ENCODE measurements around the gene MRPL9.
"Not testable (repeated sequence)": the region's sequence is repeated elsewhere in the genome, so short reads cannot be mapped to it uniquely, and the experiment has no call there.

Gene MRPL9

DNA sequence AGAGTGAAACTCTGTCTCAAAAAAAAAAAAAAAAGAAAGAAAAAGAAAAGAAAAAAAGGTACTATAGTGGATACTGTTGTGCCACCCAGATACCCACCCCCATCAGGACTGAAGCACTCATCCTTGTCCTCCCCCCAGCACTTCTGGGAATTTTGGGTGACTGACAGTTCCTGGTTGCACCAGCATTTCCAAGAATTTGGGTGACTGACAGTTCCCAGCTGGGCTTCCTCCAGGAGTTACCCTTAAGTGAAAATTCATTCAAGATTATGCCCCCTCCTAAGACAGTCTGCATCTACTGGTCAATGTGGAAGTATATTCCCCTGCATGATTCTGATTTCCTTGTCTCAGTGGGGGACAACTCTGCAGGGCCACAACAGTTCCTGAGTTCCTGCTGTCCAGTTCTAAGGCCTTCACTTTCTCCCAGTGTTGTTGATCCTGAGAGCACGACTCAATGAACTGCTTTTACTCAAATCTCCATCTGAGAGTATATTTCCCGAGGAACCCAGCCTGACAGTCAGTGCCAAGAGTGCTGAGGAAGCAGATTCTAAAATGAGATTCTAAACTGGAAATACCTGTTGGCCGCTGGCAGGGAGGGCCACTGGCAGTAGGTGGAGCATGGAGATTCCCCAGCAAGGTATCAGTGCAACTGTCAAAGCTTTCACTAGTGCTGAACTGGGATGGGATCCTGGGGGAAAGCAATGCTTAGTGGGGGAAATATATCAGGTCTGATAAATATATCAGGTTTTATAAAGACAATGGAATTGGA lies 23.5 kb downstream of the MRPL9 start:
- Histone ChIP-seq H3K36me3 (ENCODE audit: control insufficient read depth, insufficient read depth, low read length) (no peaks in the 10 kb centered on the region), H3K27ac (ENCODE audit: low read depth, low read length) (no peak overlapping the region), H3K4me3 (ENCODE audit: low read length) (no peak overlapping the region)

DNA sequence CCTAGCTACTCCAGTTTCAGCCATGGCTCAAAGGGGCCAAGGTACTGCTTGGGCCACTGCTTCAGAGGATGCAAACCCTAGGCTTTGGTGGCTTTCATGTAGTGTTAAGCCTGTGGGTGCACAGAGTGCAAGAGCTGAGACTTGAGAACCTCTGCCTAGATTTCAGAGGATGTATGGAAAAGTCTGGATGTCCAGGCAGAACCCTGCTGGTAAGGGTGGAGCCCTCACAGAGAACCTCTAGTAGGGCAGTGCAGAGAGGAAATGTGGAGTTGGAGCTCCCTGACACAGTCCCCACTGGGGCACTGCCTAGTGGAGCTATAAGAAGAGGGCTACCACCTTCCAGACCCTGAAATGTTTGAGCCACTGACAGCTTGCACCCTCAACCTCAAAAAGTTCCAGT lies 25.8 kb downstream of the MRPL9 start:
- H3K27me3 ChIP-seq (ENCODE audit: control insufficient read depth, insufficient read depth, low read length) = no peaks in the 10 kb centered on the region
- H3K4me3 ChIP-seq (ENCODE audit: low read length) = no peak overlapping the region
- H3K4me1 ChIP-seq (ENCODE audit: control insufficient read depth, insufficient read depth, low read length) = no peaks in the 10 kb centered on the region
- H3K36me3 ChIP-seq (ENCODE audit: control insufficient read depth, insufficient read depth, low read length) = no peaks in the 10 kb centered on the region
- H3K9ac ChIP-seq (ENCODE audit: low read length) = no peak overlapping the region
- H3K27ac ChIP-seq (ENCODE audit: low read depth, low read length) = no peak overlapping the region

More for the DNA sequence above, 23.5 kb downstream of the MRPL9 start:
- no peaks in the 10 kb centered on the region for H3K27me3 ChIP-seq (ENCODE audit: control insufficient read depth, insufficient read depth, low read length)
- no peaks in the 10 kb centered on the region for H3K4me1 ChIP-seq (ENCODE audit: control insufficient read depth, insufficient read depth, low read length)
- H3K9ac ChIP-seq (ENCODE audit: low read length) = no peak overlapping the region

DNA sequence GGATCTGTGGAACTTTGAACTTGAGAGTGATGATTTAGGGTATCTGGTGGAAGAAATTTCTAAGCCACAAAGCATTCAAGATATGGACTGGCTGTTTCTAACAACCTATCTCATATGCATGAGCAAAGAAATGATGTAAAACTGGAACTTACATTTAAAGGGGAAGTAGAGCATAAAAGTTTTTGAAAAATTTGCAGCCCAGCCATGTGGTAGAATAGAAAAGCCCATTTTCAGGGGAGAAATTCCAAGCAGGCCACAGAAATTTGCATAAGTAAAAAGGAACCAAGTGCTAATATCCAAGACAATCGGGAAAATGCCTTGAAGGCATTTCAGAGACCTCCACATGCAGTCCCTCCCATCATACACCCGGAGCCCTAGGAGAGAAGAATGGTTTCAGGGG lies 26.3 kb downstream of the MRPL9 start:
- Histone ChIP-seq H3K36me3 (ENCODE audit: control insufficient read depth, insufficient read depth, low read length) (no peaks in the 10 kb centered on the region), H3K4me1 (ENCODE audit: control insufficient read depth, insufficient read depth, low read length) (no peaks in the 10 kb centered on the region), H3K9ac (ENCODE audit: low read length) (no peak overlapping the region), H3K27ac (ENCODE audit: low read depth, low read length) (no peak overlapping the region), H3K27me3 (ENCODE audit: control insufficient read depth, insufficient read depth, low read length) (no peaks in the 10 kb centered on the region), H3K4me3 (ENCODE audit: low read length) (no peak overlapping the region)

- not testable (repeated sequence) for H3K4me3 ChIP-seq (ENCODE audit: low read length); H3K9ac ChIP-seq (ENCODE audit: low read length); H3K27ac ChIP-seq (ENCODE audit: low read depth, low read length); H3K27me3 ChIP-seq (ENCODE audit: control insufficient read depth, insufficient read depth, low read length); H3K36me3 ChIP-seq (ENCODE audit: control insufficient read depth, insufficient read depth, low read length); H3K4me1 ChIP-seq (ENCODE audit: control insufficient read depth, insufficient read depth, low read length)
These were observed 29.3 kb downstream of the MRPL9 start for GRCh38 chr1:151733995-151734394.

GRCh38 chr1:151733126-151733525 lies 30.2 kb downstream of the MRPL9 start:
- H3K4me1 ChIP-seq (ENCODE audit: control insufficient read depth, insufficient read depth, low read length) = no peaks in the 10 kb centered on the region
- no peak overlapping the region for H3K9ac ChIP-seq (ENCODE audit: low read length)
- H3K27me3 ChIP-seq (ENCODE audit: control insufficient read depth, insufficient read depth, low read length) = no peaks in the 10 kb centered on the region
- no peak overlapping the region for H3K4me3 ChIP-seq (ENCODE audit: low read length)
- no peak overlapping the region for H3K27ac ChIP-seq (ENCODE audit: low read depth, low read length)
- H3K36me3 ChIP-seq (ENCODE audit: control insufficient read depth, insufficient read depth, low read length) = no peaks in the 10 kb centered on the region

- Histone ChIP-seq H3K27ac (ENCODE audit: low read depth, low read length) (no peak overlapping the region), H3K36me3 (ENCODE audit: control insufficient read depth, insufficient read depth, low read length) (no peaks in the 10 kb centered on the region), H3K4me3 (ENCODE audit: low read length) (no peak overlapping the region), H3K9ac (ENCODE audit: low read length) (no peak overlapping the region), H3K4me1 (ENCODE audit: control insufficient read depth, insufficient read depth, low read length) (peaks cover 4% of the 10 kb centered on the region), H3K27me3 (ENCODE audit: control insufficient read depth, insufficient read depth, low read length) (no peaks in the 10 kb centered on the region)
These were observed 33.4 kb downstream of the MRPL9 start for GRCh38 chr1:151729966-151730291.

DNA sequence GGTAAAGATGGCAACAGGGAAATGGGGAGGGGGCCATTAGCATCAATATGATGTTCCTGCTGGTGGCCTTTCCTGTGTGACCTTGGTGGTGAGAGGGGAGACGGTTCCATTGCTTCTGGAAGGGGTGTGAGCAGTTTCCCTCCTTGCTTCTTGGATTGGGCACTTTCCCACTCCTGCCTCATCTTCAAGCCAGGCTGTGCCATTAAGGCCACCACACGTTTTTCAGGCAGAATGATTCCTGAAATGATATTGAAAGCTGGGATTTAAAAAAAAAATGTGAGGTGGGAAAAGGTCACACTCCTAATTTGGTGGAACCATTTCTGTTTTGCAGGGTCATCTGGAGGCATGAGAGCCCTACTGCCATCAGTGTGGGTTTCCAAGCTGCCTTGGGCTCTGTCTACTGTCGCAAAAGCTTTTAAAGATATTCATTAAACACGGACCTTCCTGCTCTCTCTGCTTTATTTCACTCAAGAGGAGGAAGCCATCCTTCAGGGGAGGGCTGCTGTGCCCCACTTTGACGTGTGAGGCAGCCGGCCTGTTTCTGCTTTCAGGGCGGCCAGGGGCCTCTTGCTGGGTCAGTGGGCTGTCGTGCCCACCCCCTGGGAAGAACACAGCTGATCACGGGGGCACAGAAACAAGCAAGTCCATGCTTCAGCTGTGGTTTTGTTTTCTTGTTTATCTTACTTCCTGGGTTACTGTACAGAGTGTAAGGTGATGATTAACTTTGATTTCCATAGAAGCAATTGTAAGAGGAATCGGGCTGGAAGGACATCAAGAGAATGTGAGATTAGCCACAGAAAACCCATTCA lies 33.9 kb downstream of the MRPL9 start:
- H3K4me3 ChIP-seq (ENCODE audit: low read length) = no peak overlapping the region

DNA sequence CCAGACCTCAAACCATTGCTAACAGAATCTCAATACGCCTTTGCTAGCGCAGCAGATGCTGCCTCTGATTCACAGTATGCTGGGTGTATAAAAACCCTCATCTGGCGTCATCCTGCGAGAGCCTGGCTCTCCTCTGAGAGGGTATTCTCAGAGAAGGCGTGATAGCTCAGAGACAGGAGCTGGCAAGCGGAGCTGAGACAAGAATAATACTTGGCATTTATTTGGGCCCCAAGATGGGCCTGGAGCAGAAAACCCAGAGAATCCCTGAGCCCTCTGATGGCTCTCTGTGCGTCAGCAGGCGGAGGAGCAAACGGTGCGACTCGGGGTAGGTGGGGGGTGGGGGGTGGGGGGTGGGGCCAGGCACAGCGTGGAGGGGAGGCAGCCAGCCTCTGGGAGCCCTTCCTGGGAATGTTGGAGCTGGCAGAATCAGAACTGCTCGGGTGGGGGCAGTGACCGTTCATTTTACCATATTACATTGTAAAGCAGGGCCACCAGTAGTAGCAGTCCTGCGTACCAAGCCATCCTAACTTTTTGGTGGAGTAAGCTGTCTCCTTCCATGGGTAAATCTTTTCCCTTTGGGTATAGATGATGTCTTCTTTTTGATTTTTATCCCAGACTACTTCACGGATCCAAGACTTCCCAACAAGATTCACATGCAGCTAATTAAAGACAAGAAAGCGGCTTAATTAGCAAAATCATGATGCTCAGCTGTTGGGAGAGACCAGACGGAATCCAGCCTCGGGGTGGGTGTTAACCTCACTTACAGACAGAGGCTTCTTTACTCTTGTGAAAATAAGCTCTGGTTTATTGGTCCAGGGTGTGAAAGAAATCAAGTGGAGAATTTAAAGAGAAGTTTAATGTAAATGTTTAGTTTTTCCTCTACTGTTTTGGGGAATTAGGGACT lies 34.9 kb downstream of the MRPL9 start:
- H3K4me3 ChIP-seq (ENCODE audit: low read length) = peak overlapping the region; percentile 32
- H3K27ac ChIP-seq (ENCODE audit: low read depth, low read length) = peak overlapping the region; percentile 80
- no peak overlapping the region for H3K9ac ChIP-seq (ENCODE audit: low read length)
- H3K36me3 ChIP-seq (ENCODE audit: control insufficient read depth, insufficient read depth, low read length) = no peaks in the 10 kb centered on the region
- peaks cover 4% of the 10 kb centered on the region for H3K4me1 ChIP-seq (ENCODE audit: control insufficient read depth, insufficient read depth, low read length)
- H3K27me3 ChIP-seq (ENCODE audit: control insufficient read depth, insufficient read depth, low read length) = no peaks in the 10 kb centered on the region

More for the DNA sequence above, 33.9 kb downstream of the MRPL9 start:
- Histone ChIP-seq H3K36me3 (ENCODE audit: control insufficient read depth, insufficient read depth, low read length) (no peaks in the 10 kb centered on the region), H3K4me1 (ENCODE audit: control insufficient read depth, insufficient read depth, low read length) (peaks cover 4% of the 10 kb centered on the region), H3K9ac (ENCODE audit: low read length) (no peak overlapping the region), H3K27me3 (ENCODE audit: control insufficient read depth, insufficient read depth, low read length) (no peaks in the 10 kb centered on the region), H3K27ac (ENCODE audit: low read depth, low read length) (no peak overlapping the region)

DNA sequence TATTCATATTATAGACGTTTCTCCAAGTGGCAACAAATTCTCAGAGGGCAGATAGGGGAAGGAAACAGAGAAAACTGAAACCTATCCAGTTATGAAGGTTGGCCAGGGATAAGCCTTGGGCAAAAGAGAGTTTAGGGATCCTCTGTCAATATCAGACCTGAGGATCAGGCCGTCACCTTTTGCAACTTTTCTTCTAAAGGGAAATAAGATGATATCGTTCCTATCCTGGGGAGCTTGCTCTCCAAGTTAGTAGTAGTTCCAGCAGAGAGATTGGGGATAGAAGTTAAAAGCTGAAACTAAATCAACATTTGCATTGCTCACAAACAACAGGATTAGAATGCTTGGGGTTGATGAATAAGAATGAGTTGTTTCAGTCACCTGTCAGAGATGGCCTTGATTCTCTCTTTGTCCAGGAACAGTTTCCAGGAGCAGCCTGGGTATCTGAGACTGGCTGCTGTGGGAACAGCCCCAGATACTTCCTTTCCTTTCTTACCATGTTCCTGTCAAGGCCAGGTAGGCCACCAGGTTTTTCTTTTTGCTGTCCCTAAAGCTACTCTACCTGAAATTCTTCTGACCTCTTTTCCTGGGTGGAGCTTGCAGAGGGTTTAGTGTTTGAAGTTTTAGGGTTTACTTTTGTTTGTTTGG lies 39.4 kb downstream of the MRPL9 start:
- H3K4me3 ChIP-seq (ENCODE audit: low read length) = no peak overlapping the region
- no peak overlapping the region for H3K9ac ChIP-seq (ENCODE audit: low read length)
- H3K4me1 ChIP-seq (ENCODE audit: control insufficient read depth, insufficient read depth, low read length) = peaks cover 12% of the 10 kb centered on the region
- H3K27me3 ChIP-seq (ENCODE audit: control insufficient read depth, insufficient read depth, low read length) = no peaks in the 10 kb centered on the region
- no peaks in the 10 kb centered on the region for H3K36me3 ChIP-seq (ENCODE audit: control insufficient read depth, insufficient read depth, low read length)
- no peak overlapping the region for H3K27ac ChIP-seq (ENCODE audit: low read depth, low read length)

DNA sequence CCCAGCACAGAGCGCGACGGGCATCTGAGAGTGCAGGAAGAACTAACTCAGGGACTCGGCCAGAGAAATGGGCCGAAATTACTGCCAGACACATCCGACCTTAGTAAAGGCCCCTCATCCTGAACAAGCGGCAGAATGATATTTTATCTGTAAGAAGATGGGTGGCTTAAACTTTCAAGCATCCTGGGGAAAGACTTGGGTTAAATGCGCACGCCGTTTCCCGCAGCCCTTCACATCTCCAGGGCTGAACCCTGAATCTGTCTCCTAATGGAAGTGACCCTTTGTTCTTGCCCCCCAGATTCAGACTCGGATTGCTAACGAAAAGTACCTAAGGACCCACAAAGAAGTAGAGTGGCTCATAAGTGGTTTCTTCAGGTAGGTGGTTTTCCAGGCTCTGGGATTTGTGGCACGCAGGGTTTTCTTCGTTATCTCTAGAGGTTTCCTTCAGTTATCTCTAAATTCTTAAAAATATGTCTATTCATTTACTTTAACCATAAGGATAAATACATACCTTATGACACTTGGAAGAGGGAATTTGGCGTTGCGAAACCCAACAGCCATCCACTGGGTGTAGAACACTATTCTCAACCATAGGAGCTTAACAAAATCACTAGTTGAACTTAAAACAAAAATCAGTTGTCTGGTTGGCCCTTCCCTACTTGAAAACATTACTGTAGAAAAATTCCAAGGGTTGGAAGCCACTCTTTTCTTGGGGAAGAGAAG lies 41.3 kb downstream of the MRPL9 start:
- no peak overlapping the region for H3K27ac ChIP-seq (ENCODE audit: low read depth, low read length)
- H3K9ac ChIP-seq (ENCODE audit: low read length) = peak overlapping the region; percentile 11
- no peaks in the 10 kb centered on the region for H3K27me3 ChIP-seq (ENCODE audit: control insufficient read depth, insufficient read depth, low read length)

GRCh38 chr1:151720974-151721787 lies 42.1 kb downstream of the MRPL9 start, which contains the start of gene RIIAD1:
TSS of gene RIIAD1 (plus strand) at chr1:151721522. CDS start at chr1:151721537, 15 bp downstream.
- H3K9ac ChIP-seq (ENCODE audit: low read length) = peak within 1 kb of the TSS; percentile 11
- H3K27me3 ChIP-seq (ENCODE audit: control insufficient read depth, insufficient read depth, low read length) = no peaks in the 10 kb centered on the region
- peak within 1 kb of the TSS; percentile 55 for H3K4me3 ChIP-seq (ENCODE audit: low read length)
- peak within 1 kb of the TSS; percentile 55 for H3K27ac ChIP-seq (ENCODE audit: low read depth, low read length)
- H3K36me3 ChIP-seq (ENCODE audit: control insufficient read depth, insufficient read depth, low read length) = no peaks in the 10 kb centered on the region
- H3K4me1 ChIP-seq (ENCODE audit: control insufficient read depth, insufficient read depth, low read length) = peaks cover 8% of the 10 kb centered on the region

More for the DNA sequence above, 41.3 kb downstream of the MRPL9 start:
- Histone ChIP-seq H3K4me1 (ENCODE audit: control insufficient read depth, insufficient read depth, low read length) (peaks cover 8% of the 10 kb centered on the region), H3K36me3 (ENCODE audit: control insufficient read depth, insufficient read depth, low read length) (no peaks in the 10 kb centered on the region), H3K4me3 (ENCODE audit: low read length) (peak overlapping the region; percentile 55)

Measured in rectal smooth muscle tissue (tissue), 1 donor.